IgD-negative memory B cell (primary cell): ENCODE data around the gene GPATCH11. TPM values are rescaled to one million over a fixed set of nuclear protein-coding genes. Genes with fewer than 3 reads are reported as not detected.

Source experiments
- H3K27ac Mint-ChIP-seq, 3 donors: one replicate each; pipeline ENCODE4 v1.8.0; 2020 to 2022; ENCODE audit warnings: mild to moderate bottlenecking in 3 of 3, mixed read lengths in 3 of 3, moderate library complexity in 1 of 3
- H3K27me3 Mint-ChIP-seq: one replicate; pipeline ENCODE4 v1.8.0; 2021; ENCODE audit warnings: mixed read lengths
- H3K36me3 Mint-ChIP-seq: one replicate; pipeline ENCODE4 v1.8.0; 2020; ENCODE audit warnings: mild to moderate bottlenecking, mixed read lengths
- H3K4me1 Mint-ChIP-seq, 3 donors: one replicate each; pipeline ENCODE4 v1.8.0; 2020 to 2022; ENCODE audit warnings: mixed read lengths in 3 of 3, mild to moderate bottlenecking in 1 of 3
- H3K4me3 Mint-ChIP-seq, 4 donors: one replicate each; pipeline ENCODE4 v1.8.0; 2020 to 2022; ENCODE audit warnings: mild to moderate bottlenecking in 4 of 4, mixed read lengths in 4 of 4, moderate library complexity in 3 of 4
- H3K9me3 Mint-ChIP-seq, 3 donors: one replicate each; pipeline ENCODE4 v1.8.0; 2020 to 2021; ENCODE audit warnings: mixed read lengths in 3 of 3, mild to moderate bottlenecking in 1 of 3
- polyA plus RNA-seq: library from polyadenylated mRNA; unstranded; fragments of 300-500 nt; fragmentation: Illumina TruSeq; gene quantifications from one replicate; pipeline ENCODE4 v1.2.3, GENCODE V29; 2021

Gene GPATCH11
- polyA plus RNA-seq, 1 donor from 2014 or later = 19.6 TPM

GRCh38 chr2:37142546-37142945 lies 58.2 kb downstream of the GPATCH11 start:
- H3K9me3 Mint-ChIP-seq = no peaks in the 10 kb centered on the region
- no peak overlapping the region for H3K27ac Mint-ChIP-seq
- H3K4me1 Mint-ChIP-seq = peaks cover 1 to 7% (median 2%) of the 10 kb centered on the region in 3 donors
- no peak overlapping the region for H3K4me3 Mint-ChIP-seq
- no peaks in the 10 kb centered on the region for H3K27me3 Mint-ChIP-seq
- peaks cover 3% of the 10 kb centered on the region for H3K36me3 Mint-ChIP-seq

- H3K4me1 Mint-ChIP-seq = peaks cover 1 to 11% (median 8%) of the 10 kb centered on the region in 3 donors
- peaks cover 2% of the 10 kb centered on the region for H3K36me3 Mint-ChIP-seq
- H3K27ac Mint-ChIP-seq = no peak overlapping the region
- no peaks in the 10 kb centered on the region for H3K9me3 Mint-ChIP-seq
- no peak overlapping the region for H3K4me3 Mint-ChIP-seq
- H3K27me3 Mint-ChIP-seq = no peaks in the 10 kb centered on the region
Measured at GRCh38 chr2:37143974-37144373, 59.7 kb downstream of the GPATCH11 start.

GRCh38 chr2:37146062-37146461 lies 61.7 kb downstream of the GPATCH11 start:
- Mint-ChIP-seq H3K4me3 (no peak overlapping the region), H3K27ac (no peak overlapping the region), H3K9me3 (no peaks in the 10 kb centered on the region), H3K36me3 (peaks cover 6% of the 10 kb centered on the region), H3K27me3 (no peaks in the 10 kb centered on the region), H3K4me1 (peaks cover 9 to 20% (median 16%) of the 10 kb centered on the region in 3 donors)

GRCh38 chr2:37148325-37148724 lies 64.0 kb downstream of the GPATCH11 start:
- no peak overlapping the region for H3K27ac Mint-ChIP-seq
- no peaks in the 10 kb centered on the region for H3K27me3 Mint-ChIP-seq
- no peak overlapping the region for H3K4me3 Mint-ChIP-seq
- H3K4me1 Mint-ChIP-seq = peaks cover 16 to 36% (median 28%) of the 10 kb centered on the region in 3 donors
- peaks cover 14% of the 10 kb centered on the region for H3K36me3 Mint-ChIP-seq
- no peaks in the 10 kb centered on the region for H3K9me3 Mint-ChIP-seq

Other genes with a start within 250 kb of the GPATCH11 start
- gene STRN, start 118.0 kb upstream of the GPATCH11 start, polyA plus RNA-seq = 12.2 TPM
- gene HEATR5B, start 146 bp upstream of the GPATCH11 start, polyA plus RNA-seq = 11.0 TPM
- gene EIF2AK2, start 72.5 kb downstream of the GPATCH11 start, polyA plus RNA-seq = 40.0 TPM
- gene SULT6B1, start 104.2 kb downstream of the GPATCH11 start, polyA plus RNA-seq = not detected
- 38.8 TPM for gene CEBPZOS, start 112.0 kb downstream of the GPATCH11 start, polyA plus RNA-seq
- 19.1 TPM for gene CEBPZ, start 147.1 kb downstream of the GPATCH11 start, polyA plus RNA-seq
- 10.9 TPM for gene NDUFAF7, start 147.1 kb downstream of the GPATCH11 start, polyA plus RNA-seq
- gene PRKD3, start 240.3 kb downstream of the GPATCH11 start, polyA plus RNA-seq = 51.2 TPM